ENCODE data around the gene KDELR1. TPM values are rescaled to one million over a fixed set of nuclear protein-coding genes. Genes with fewer than 3 reads are reported as not detected.

Gene KDELR1
- total and polyA plus RNA-seq, 2 of the 13 experiments (the other 11 are each of a cell fraction or from before 2014, with no cell fraction given) = 134 to 185 TPM

DNA sequence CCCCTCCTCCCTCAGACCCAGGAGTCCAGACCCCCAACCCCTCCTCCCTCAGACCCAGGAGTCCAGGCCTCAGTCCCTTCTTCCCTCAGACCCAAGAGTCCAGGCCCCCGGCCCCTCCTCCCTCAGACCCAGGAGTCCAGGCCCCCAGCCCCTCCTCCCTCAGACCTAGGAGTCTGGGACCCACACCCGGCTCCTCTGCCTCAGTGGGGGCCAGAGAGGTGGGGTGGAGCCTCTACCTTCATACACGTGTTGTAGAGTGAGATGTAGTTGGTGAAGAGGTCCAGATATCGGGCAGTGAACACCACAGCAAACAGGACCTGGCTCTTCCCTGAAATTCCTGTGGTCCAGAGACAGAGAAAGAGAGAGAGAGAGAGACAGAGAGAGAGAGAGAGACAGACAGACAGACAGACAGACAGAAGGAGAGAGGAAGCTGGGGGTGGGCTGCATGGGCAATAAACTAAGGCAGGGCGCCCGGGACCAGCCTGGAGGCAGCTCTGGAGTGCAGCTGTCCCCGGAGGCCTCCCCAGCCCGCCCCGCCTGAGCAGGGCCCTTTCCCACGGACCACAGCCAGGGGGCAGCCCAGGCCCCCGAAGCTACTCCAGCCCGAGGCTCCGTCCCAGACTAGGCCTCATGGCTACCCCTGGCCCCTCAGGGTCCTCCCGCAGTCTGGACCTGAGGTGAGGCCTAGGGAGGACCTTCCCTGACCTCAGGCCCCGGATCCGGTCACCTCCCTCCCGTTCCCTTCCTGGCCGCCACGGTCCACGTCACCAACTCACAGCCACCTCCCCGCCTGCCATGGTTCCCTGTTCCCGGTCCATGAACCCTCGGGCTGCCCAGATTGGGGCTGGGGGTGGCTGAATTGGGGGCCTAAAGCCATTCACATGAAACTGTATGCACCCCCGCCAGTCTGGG, 907 bp downstream of the KDELR1 start (continued):
- TF ChIP-seq NFKB2 (CRISPR knock-in tag; IDR thresholded peaks at IDR 0.05; ENCODE audit: borderline replicate concordance) (peak; percentile 61; the same call in 1 of the 2 replicates), MEF2D (CRISPR knock-in tag; IDR thresholded peaks at IDR 0.05) (no peak), MTA1 (CRISPR knock-in tag; IDR thresholded peaks at IDR 0.05; ENCODE audit: borderline replicate concordance) (peak; percentile 68; the same call in 1 of the 2 replicates), SRSF4 (IDR thresholded peaks at IDR 0.05; ENCODE audit: low read depth, low read length, poor library complexity, severe bottlenecking) (no peak), NBN (conservative IDR thresholded peaks at IDR 0.05) (no peak), ZNF776 (CRISPR knock-in tag; IDR thresholded peaks at IDR 0.05) (0 out of 2 replicates have a peak, but pooled peaks have one; percentile 18), ZFP37 (CRISPR knock-in tag; IDR thresholded peaks at IDR 0.05; ENCODE audit: borderline replicate concordance) (0 out of 2 replicates have a peak, but pooled peaks have one; percentile 37), SP4 (CRISPR knock-in tag; IDR thresholded peaks at IDR 0.05) (peak; percentile 65), MYC (CRISPR knock-in tag; IDR thresholded peaks at IDR 0.05; ENCODE audit: borderline replicate concordance) (peak; percentile 75), HOXD1 (CRISPR knock-in tag; IDR thresholded peaks at IDR 0.05) (0 out of 2 replicates have a peak, but pooled peaks have one; percentile 34), ZNF616 (CRISPR knock-in tag; IDR thresholded peaks at IDR 0.05; ENCODE audit: low read depth) (peak; percentile 63; the same call in 1 of the 2 replicates), ZNF567 (CRISPR knock-in tag; IDR thresholded peaks at IDR 0.05; ENCODE audit: borderline replicate concordance) (no peak), MAFF (IDR thresholded peaks at IDR 0.05; ENCODE audit: low read depth, low read length) (no peak)
- TF ChIP-seq, protein P1, sequence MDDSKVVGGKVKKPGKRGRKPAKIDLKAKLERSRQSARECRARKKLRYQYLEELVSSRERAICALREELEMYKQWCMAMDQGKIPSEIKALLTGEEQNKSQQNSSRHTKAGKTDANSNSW (CRISPR knock-in tag; IDR thresholded peaks at IDR 0.05; ENCODE audit: borderline replicate concordance) = peak; percentile 88; the same call in 1 of the 2 replicates
- TF ChIP-seq, protein P2, sequence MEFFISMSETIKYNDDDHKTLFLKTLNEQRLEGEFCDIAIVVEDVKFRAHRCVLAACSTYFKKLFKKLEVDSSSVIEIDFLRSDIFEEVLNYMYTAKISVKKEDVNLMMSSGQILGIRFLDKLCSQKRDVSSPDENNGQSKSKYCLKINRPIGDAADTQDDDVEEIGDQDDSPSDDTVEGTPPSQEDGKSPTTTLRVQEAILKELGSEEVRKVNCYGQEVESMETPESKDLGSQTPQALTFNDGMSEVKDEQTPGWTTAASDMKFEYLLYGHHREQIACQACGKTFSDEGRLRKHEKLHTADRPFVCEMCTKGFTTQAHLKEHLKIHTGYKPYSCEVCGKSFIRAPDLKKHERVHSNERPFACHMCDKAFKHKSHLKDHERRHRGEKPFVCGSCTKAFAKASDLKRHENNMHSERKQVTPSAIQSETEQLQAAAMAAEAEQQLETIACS (CRISPR knock-in tag; IDR thresholded peaks at IDR 0.05) = peak; percentile 33; the same call in 1 of the 2 replicates
- TF ChIP-seq, protein P3, sequence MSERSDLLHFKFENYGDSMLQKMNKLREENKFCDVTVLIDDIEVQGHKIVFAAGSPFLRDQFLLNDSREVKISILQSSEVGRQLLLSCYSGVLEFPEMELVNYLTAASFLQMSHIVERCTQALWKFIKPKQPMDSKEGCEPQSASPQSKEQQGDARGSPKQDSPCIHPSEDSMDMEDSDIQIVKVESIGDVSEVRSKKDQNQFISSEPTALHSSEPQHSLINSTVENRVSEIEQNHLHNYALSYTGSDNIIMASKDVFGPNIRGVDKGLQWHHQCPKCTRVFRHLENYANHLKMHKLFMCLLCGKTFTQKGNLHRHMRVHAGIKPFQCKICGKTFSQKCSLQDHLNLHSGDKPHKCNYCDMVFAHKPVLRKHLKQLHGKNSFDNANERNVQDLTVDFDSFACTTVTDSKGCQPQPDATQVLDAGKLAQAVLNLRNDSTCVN (CRISPR knock-in tag; IDR thresholded peaks at IDR 0.05; ENCODE audit: borderline replicate concordance) = peak; percentile 41; the same call in 1 of the 2 replicates
- TF ChIP-seq, protein P4, sequence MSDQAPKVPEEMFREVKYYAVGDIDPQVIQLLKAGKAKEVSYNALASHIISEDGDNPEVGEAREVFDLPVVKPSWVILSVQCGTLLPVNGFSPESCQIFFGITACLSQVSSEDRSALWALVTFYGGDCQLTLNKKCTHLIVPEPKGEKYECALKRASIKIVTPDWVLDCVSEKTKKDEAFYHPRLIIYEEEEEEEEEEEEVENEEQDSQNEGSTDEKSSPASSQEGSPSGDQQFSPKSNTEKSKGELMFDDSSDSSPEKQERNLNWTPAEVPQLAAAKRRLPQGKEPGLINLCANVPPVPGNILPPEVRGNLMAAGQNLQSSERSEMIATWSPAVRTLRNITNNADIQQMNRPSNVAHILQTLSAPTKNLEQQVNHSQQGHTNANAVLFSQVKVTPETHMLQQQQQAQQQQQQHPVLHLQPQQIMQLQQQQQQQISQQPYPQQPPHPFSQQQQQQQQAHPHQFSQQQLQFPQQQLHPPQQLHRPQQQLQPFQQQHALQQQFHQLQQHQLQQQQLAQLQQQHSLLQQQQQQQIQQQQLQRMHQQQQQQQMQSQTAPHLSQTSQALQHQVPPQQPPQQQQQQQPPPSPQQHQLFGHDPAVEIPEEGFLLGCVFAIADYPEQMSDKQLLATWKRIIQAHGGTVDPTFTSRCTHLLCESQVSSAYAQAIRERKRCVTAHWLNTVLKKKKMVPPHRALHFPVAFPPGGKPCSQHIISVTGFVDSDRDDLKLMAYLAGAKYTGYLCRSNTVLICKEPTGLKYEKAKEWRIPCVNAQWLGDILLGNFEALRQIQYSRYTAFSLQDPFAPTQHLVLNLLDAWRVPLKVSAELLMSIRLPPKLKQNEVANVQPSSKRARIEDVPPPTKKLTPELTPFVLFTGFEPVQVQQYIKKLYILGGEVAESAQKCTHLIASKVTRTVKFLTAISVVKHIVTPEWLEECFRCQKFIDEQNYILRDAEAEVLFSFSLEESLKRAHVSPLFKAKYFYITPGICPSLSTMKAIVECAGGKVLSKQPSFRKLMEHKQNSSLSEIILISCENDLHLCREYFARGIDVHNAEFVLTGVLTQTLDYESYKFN (CRISPR knock-in tag; conservative IDR thresholded peaks at IDR 0.05) = 0 out of 2 replicates have a peak, but pooled peaks have one; percentile 21
- TF ChIP-seq, protein P5, sequence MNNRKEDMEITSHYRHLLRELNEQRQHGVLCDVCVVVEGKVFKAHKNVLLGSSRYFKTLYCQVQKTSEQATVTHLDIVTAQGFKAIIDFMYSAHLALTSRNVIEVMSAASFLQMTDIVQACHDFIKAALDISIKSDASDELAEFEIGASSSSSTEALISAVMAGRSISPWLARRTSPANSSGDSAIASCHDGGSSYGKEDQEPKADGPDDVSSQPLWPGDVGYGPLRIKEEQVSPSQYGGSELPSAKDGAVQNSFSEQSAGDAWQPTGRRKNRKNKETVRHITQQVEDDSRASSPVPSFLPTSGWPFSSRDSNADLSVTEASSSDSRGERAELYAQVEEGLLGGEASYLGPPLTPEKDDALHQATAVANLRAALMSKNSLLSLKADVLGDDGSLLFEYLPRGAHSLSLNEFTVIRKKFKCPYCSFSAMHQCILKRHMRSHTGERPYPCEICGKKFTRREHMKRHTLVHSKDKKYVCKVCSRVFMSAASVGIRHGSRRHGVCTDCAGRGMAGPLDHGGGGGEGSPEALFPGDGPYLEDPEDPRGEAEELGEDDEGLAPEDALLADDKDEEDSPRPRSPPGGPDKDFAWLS (CRISPR knock-in tag; IDR thresholded peaks at IDR 0.05; ENCODE audit: borderline replicate concordance) = no peak

Data from HepG2 (cell line).